ENCODE data around the gene ZCCHC14. TPM values are rescaled to one million over a fixed set of nuclear protein-coding genes. Genes with fewer than 3 reads are reported as not detected.

ZCCHC14 gene
- polyA plus RNA-seq, 2 donors = 6.8 to 8.0 TPM

DNA sequence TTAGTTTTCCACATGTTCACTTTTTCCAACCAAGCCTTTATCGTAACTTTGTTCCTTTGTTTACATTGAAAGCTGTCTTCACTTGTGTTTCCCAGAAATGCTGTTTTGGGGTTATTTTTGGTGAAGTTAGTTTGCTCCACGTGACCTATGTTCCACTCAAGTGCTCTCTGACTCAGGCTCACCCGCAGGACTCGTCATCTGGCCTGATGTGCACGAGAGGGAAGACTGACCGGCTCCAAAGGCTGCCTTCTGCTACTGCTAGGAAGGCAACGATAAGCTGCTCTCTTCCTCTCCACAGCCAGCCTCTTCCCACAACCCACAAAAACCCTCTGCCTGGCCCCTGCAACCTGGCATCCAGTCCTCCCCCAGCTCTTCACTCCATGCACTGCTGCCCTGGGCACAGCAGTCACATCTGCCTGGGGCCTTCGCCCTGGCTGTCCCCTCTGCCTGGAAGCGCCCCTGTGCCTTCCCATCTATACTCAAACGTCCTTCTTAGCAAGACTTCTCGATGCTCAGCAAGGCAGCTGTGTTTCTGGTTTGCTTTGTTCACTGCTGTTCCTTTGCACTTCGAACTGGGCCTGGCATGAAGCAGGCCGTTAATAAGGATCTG lies 28.0 kb downstream of the ZCCHC14 start:
- no peaks in the 10 kb centered on the region for H3K27me3 ChIP-seq (ENCODE audit: control insufficient read depth in 1 of 2, insufficient read depth in 2 of 2, low read length in 2 of 2)
- 15 to 18% methylated on average over 13 of the region's 13 CpGs for WGBS, 2 donors
- no peak overlapping the region for H3K4me3 ChIP-seq (ENCODE audit: low read depth in 1 of 2, low read length in 2 of 2)
- no peaks in the 10 kb centered on the region for H3K9me3 ChIP-seq (ENCODE audit: control insufficient read depth in 2 of 2, insufficient read depth in 1 of 2, low read depth in 1 of 2, low read length in 1 of 2)
- H3K27ac ChIP-seq (ENCODE audit: low read depth in 2 of 2, low read length in 1 of 2) = peak overlapping the region; percentile 86 to 92
- H3K4me1 ChIP-seq (ENCODE audit: control insufficient read depth in 2 of 2, insufficient read depth in 2 of 2, low read length in 1 of 2) = peaks cover 14 to 18% of the 10 kb centered on the region in 2 donors
- H3K36me3 ChIP-seq (ENCODE audit: control insufficient read depth in 2 of 2, insufficient read depth in 2 of 2, low read length in 1 of 2) = peaks cover 0 to under 1% of the 10 kb centered on the region in 2 donors

DNA sequence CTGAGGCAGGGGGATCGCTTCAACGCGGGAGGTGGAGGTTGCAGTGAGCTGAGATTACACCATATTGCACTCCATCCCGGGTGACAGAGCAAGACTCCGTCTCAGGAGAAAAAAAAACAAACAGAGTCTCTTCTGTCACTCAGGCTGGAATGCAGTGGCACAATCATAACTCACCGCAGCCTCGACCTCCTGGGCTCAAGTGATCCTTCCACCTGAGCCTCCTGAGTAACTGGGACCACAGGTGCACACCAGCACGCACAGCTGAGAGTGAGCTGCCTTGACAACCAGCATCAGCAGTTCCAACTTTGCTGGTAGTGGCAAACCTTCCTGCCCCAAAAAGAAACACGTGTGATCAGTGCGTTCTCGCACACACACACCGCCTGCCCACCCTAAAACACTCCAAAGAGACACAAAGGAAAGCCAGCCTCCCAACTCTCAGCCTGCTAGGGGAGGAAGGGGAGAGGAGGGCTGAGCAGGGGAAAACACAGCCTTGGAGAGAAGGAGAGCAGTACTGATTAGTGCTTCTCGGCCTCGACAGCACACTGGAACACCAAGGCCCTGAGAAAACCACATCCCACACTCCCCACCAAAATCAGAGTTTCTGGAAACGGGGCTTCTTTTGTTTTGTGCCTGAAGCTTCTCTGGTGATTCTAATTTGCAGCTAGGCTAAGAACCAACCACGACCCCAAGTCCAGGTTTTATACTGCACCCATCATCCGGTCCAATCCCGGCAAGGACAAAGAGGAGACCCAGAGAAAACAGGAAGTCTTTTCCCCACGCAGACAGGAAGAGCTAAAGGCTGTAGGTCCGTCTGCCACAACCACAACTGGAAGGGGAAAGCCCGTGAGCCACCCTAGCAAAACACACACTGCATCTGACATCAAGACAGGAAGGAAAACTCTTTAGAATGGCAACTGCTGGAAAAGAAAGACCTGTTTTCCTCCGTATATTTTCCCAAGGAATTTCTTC lies 28.8 kb downstream of the ZCCHC14 start:
- H3K9me3 ChIP-seq (ENCODE audit: control insufficient read depth in 2 of 2, insufficient read depth in 1 of 2, low read depth in 1 of 2, low read length in 1 of 2) = no peaks in the 10 kb centered on the region
- H3K36me3 ChIP-seq (ENCODE audit: control insufficient read depth in 2 of 2, insufficient read depth in 2 of 2, low read length in 1 of 2) = peaks cover 0 to 3% of the 10 kb centered on the region in 2 donors
- H3K27me3 ChIP-seq (ENCODE audit: control insufficient read depth in 1 of 2, insufficient read depth in 2 of 2, low read length in 2 of 2) = no peaks in the 10 kb centered on the region
- peaks cover 14 to 18% of the 10 kb centered on the region in 2 donors for H3K4me1 ChIP-seq (ENCODE audit: control insufficient read depth in 2 of 2, insufficient read depth in 2 of 2, low read length in 1 of 2)
- 56 to 58% methylated on average over 22 of the region's 22 CpGs for WGBS, 2 donors
- peak overlapping the region; percentile 77 to 86 for H3K27ac ChIP-seq (ENCODE audit: low read depth in 2 of 2, low read length in 1 of 2)
- no peak overlapping the region for H3K4me3 ChIP-seq (ENCODE audit: low read depth in 1 of 2, low read length in 2 of 2)

DNA sequence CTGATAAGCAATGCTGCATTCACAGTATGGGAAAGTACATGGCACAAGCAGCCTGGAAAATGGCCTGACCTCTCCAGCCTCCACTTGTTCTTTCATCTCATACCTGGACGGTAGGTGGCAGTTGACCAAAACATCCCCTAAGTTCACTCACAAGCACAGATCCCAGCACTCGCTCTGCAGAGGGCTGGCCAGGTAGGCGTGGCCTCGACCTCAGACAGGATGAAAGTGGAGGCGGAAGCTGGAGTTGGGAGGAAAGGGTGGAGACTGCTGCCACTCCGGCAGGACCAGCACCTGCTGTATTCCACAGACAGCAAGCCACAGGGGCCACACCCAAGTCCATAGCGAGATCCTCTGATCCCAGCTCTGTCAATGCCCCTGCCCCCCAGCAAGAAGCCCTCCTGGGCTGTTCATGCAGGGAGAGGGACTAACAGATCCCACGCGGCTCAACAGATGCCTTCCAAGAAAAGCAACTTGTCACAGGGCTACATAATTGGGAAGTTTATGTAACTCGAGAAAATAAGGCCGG lies 31.3 kb downstream of the ZCCHC14 start:
- Histone ChIP-seq H3K27ac (ENCODE audit: low read depth in 2 of 2, low read length in 1 of 2) (peak overlapping the region; percentile 76 to 94), H3K4me3 (ENCODE audit: low read depth in 1 of 2, low read length in 2 of 2) (no peak overlapping the region), H3K9me3 (ENCODE audit: control insufficient read depth in 2 of 2, insufficient read depth in 1 of 2, low read depth in 1 of 2, low read length in 1 of 2) (no peaks in the 10 kb centered on the region), H3K36me3 (ENCODE audit: control insufficient read depth in 2 of 2, insufficient read depth in 2 of 2, low read length in 1 of 2) (peaks cover 0 to 16% of the 10 kb centered on the region in 2 donors), H3K27me3 (ENCODE audit: control insufficient read depth in 1 of 2, insufficient read depth in 2 of 2, low read length in 2 of 2) (no peaks in the 10 kb centered on the region), H3K4me1 (ENCODE audit: control insufficient read depth in 2 of 2, insufficient read depth in 2 of 2, low read length in 1 of 2) (peaks cover 14 to 18% of the 10 kb centered on the region in 2 donors)
- 17 to 19% methylated on average over 11 of the region's 11 CpGs for WGBS, 2 donors

DNA sequence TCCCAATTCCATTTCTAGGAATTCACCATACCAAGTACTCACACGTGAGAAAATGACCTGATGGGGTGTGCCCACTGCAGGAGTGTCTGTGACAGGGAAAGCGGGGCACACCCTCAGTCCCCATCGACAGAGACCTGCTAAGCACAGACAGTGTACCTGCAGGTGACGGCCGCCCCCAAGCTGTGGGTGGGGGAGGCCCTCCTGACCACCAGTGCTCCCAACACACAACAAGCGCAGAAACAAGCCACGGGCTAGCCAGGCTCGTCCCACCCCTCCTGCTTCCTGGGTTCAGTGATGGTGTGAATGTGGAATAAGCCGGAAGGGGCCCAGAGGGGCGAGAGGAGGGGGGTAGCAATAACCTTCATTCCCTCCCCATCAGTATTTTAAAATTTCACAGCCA lies 31.9 kb downstream of the ZCCHC14 start:
- peaks cover 0 to 16% of the 10 kb centered on the region in 2 donors for H3K36me3 ChIP-seq (ENCODE audit: control insufficient read depth in 2 of 2, insufficient read depth in 2 of 2, low read length in 1 of 2)
- H3K4me1 ChIP-seq (ENCODE audit: control insufficient read depth in 2 of 2, insufficient read depth in 2 of 2, low read length in 1 of 2) = peaks cover 11 to 18% of the 10 kb centered on the region in 2 donors
- H3K4me3 ChIP-seq (ENCODE audit: low read depth in 1 of 2, low read length in 2 of 2) = no peak overlapping the region
- no peaks in the 10 kb centered on the region for H3K27me3 ChIP-seq (ENCODE audit: control insufficient read depth in 1 of 2, insufficient read depth in 2 of 2, low read length in 2 of 2)
- H3K9me3 ChIP-seq (ENCODE audit: control insufficient read depth in 2 of 2, insufficient read depth in 1 of 2, low read depth in 1 of 2, low read length in 1 of 2) = no peaks in the 10 kb centered on the region
- H3K27ac ChIP-seq (ENCODE audit: low read depth in 2 of 2, low read length in 1 of 2) = peak overlapping the region in 1 of 2 donors; percentile 46
- 59 to 75% methylated on average over 10 of the region's 10 CpGs for WGBS, 2 donors

DNA sequence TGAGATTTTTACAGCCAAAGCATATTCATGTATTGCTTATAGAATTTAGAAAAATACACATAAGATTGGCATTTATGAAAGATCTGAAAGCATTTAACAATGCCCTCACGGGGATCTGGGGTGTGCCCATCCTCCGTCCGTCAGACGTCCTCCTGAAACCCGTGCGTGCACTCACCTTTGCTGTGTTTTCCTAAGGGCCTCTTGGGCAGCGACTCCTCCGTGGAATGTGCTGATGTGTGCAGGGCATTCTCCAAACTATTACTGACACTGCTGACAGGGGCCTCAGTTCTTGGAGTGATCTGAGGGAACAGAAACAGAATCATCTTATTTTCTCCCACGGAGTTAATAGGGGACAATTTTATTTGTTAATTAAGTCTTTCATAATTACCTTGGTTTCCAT lies 33.0 kb downstream of the ZCCHC14 start:
- H3K4me3 ChIP-seq (ENCODE audit: low read depth in 1 of 2, low read length in 2 of 2) = no peak overlapping the region
- no peak overlapping the region for H3K27ac ChIP-seq (ENCODE audit: low read depth in 2 of 2, low read length in 1 of 2)
- no peaks in the 10 kb centered on the region for H3K9me3 ChIP-seq (ENCODE audit: control insufficient read depth in 2 of 2, insufficient read depth in 1 of 2, low read depth in 1 of 2, low read length in 1 of 2)
- peaks cover 6 to 15% of the 10 kb centered on the region in 2 donors for H3K4me1 ChIP-seq (ENCODE audit: control insufficient read depth in 2 of 2, insufficient read depth in 2 of 2, low read length in 1 of 2)
- H3K36me3 ChIP-seq (ENCODE audit: control insufficient read depth in 2 of 2, insufficient read depth in 2 of 2, low read length in 1 of 2) = peaks cover 0 to 23% of the 10 kb centered on the region in 2 donors
- H3K27me3 ChIP-seq (ENCODE audit: control insufficient read depth in 1 of 2, insufficient read depth in 2 of 2, low read length in 2 of 2) = no peaks in the 10 kb centered on the region
- WGBS, 2 donors = 87 to 88% methylated on average over 9 of the region's 9 CpGs

DNA sequence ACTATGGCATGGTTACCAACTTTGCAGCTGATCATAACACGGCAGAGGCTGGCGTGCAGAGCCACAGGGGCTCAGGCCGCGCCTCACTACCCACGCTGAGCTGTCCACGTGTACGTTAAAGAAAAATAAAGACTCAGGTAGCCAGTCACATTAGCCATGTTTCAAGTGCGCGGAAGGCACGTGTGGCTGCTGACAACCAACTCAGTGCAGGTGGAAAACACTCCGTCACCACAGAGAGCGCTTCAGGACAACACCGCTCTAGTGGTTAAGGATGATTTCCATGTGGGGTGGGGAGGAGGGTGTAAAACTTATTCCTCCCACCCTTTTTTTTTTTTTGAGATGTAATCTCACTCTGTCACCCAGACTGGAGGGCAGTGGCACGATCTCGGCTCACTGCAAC lies 33.8 kb downstream of the ZCCHC14 start:
- no peaks in the 10 kb centered on the region for H3K27me3 ChIP-seq (ENCODE audit: control insufficient read depth in 1 of 2, insufficient read depth in 2 of 2, low read length in 2 of 2)
- H3K27ac ChIP-seq (ENCODE audit: low read depth in 2 of 2, low read length in 1 of 2) = no peak overlapping the region
- no peaks in the 10 kb centered on the region for H3K9me3 ChIP-seq (ENCODE audit: control insufficient read depth in 2 of 2, insufficient read depth in 1 of 2, low read depth in 1 of 2, low read length in 1 of 2)
- H3K4me3 ChIP-seq (ENCODE audit: low read depth in 1 of 2, low read length in 2 of 2) = no peak overlapping the region
- peaks cover 0 to 25% of the 10 kb centered on the region in 2 donors for H3K36me3 ChIP-seq (ENCODE audit: control insufficient read depth in 2 of 2, insufficient read depth in 2 of 2, low read length in 1 of 2)
- 95 to 96% methylated on average over 15 of the region's 15 CpGs for WGBS, 2 donors
- H3K4me1 ChIP-seq (ENCODE audit: control insufficient read depth in 2 of 2, insufficient read depth in 2 of 2, low read length in 1 of 2) = peaks cover 4 to 9% of the 10 kb centered on the region in 2 donors

DNA sequence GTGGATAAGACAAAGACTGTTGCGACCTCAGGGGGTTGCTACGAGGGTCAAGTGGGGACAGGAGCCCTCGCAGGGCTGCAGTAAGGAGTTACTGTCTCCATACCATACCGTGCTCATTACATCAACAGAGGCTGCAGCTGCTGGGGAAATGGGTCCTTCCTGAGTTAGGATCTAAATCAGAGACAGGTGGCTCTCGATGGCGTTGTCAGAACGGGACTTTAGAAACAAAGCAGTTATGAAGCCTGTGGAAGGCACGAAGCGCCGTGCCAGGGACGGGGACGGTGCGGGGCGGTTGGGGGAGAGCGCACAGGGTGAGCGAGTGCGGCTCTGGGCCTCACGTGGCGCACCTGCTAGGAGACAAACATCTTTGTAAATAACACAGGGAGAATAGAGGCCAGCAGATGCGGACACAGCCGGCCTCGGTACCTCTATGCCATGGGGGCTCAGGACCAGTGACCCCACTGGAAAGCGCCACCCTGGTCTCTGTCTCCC lies 34.4 kb downstream of the ZCCHC14 start:
- peaks cover under 1 to 25% of the 10 kb centered on the region in 2 donors for H3K36me3 ChIP-seq (ENCODE audit: control insufficient read depth in 2 of 2, insufficient read depth in 2 of 2, low read length in 1 of 2)

DNA sequence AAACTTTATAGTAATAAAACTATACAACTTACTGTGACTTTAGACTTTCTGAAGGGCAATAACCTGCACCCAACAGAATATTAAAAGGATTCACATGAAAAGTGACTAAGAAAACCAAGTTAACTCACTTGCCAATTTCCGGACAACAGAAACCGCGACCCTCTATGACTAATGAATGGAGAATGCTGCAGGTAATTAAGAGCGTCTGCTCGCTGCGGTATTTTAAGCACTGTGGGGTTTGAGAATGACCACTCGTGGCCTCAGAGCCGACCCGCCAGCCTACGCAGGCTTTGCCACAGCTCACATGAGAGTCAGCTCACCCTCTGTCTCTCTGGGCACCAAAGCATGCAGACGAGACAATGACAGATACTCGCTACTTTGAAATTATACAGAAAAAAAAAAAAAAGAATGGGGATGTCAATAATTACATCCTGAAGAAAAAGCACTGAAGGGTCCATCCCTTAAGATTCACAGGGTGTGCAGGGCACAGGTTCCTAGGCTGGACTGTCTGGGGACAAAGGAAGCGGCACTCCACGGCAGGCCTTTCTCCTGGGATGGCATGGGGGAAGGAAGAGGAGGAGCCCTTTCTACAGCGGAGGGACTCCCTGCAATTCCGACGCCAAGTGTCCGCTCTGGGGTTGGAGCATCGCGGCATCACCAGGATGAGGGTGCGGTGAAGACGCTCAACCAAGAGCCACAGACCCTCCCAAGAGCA lies 35.0 kb downstream of the ZCCHC14 start:
- Histone ChIP-seq H3K36me3 (ENCODE audit: control insufficient read depth in 2 of 2, insufficient read depth in 2 of 2, low read length in 1 of 2) (peaks cover 6 to 28% of the 10 kb centered on the region in 2 donors), H3K4me1 (ENCODE audit: control insufficient read depth in 2 of 2, insufficient read depth in 2 of 2, low read length in 1 of 2) (peaks cover 3 to 6% of the 10 kb centered on the region in 2 donors), H3K27ac (ENCODE audit: low read depth in 2 of 2, low read length in 1 of 2) (no peak overlapping the region), H3K9me3 (ENCODE audit: control insufficient read depth in 2 of 2, insufficient read depth in 1 of 2, low read depth in 1 of 2, low read length in 1 of 2) (no peaks in the 10 kb centered on the region), H3K27me3 (ENCODE audit: control insufficient read depth in 1 of 2, insufficient read depth in 2 of 2, low read length in 2 of 2) (no peaks in the 10 kb centered on the region), H3K4me3 (ENCODE audit: low read depth in 1 of 2, low read length in 2 of 2) (no peak overlapping the region)
- 64 to 72% methylated on average over 22 of the region's 22 CpGs for WGBS, 2 donors

More for the DNA sequence above, 34.4 kb downstream of the ZCCHC14 start:
- H3K9me3 ChIP-seq (ENCODE audit: control insufficient read depth in 2 of 2, insufficient read depth in 1 of 2, low read depth in 1 of 2, low read length in 1 of 2) = no peaks in the 10 kb centered on the region
- H3K4me3 ChIP-seq (ENCODE audit: low read depth in 1 of 2, low read length in 2 of 2) = no peak overlapping the region
- peaks cover 3 to 6% of the 10 kb centered on the region in 2 donors for H3K4me1 ChIP-seq (ENCODE audit: control insufficient read depth in 2 of 2, insufficient read depth in 2 of 2, low read length in 1 of 2)
- WGBS, 2 donors = 92 to 93% methylated on average over 23 of the region's 23 CpGs
- H3K27me3 ChIP-seq (ENCODE audit: control insufficient read depth in 1 of 2, insufficient read depth in 2 of 2, low read length in 2 of 2) = no peaks in the 10 kb centered on the region
- H3K27ac ChIP-seq (ENCODE audit: low read depth in 2 of 2, low read length in 1 of 2) = no peak overlapping the region

DNA sequence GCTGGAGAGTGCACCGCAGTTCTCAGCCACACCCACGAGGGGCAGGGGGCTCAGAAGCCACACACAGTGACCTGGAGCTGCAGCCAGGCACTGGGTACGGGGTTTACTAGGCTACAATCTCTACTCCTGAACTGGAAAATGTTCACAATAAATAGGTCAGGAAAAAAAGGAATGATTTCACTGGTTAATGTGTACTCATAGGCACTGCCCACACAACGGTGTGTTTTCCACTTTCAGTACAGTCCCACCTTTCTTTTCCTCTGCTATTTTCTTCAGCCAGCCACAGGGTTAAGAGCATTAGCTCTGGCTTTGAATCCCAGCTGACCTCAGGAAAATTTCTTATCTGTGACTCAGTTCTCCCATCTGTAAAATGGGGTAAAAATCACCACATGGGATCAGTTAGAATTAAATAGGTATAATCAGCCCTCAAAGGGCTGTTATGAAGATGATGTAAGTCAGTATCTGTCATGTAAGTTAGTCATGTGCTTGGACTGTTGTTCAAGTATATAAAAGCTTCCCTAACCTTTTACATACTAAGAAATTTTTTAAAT lies 35.7 kb downstream of the ZCCHC14 start:
- Histone ChIP-seq H3K36me3 (ENCODE audit: control insufficient read depth in 2 of 2, insufficient read depth in 2 of 2, low read length in 1 of 2) (peaks cover 10 to 34% of the 10 kb centered on the region in 2 donors), H3K4me3 (ENCODE audit: low read depth in 1 of 2, low read length in 2 of 2) (no peak overlapping the region), H3K27ac (ENCODE audit: low read depth in 2 of 2, low read length in 1 of 2) (no peak overlapping the region), H3K4me1 (ENCODE audit: control insufficient read depth in 2 of 2, insufficient read depth in 2 of 2, low read length in 1 of 2) (peaks cover 3 to 6% of the 10 kb centered on the region in 2 donors), H3K27me3 (ENCODE audit: control insufficient read depth in 1 of 2, insufficient read depth in 2 of 2, low read length in 2 of 2) (no peaks in the 10 kb centered on the region), H3K9me3 (ENCODE audit: control insufficient read depth in 2 of 2, insufficient read depth in 1 of 2, low read depth in 1 of 2, low read length in 1 of 2) (no peaks in the 10 kb centered on the region)
- 61 to 70% methylated on average over 4 of the region's 4 CpGs for WGBS, 2 donors
